Cortex of kidney (tissue), 1 donor: Measurements from ENCODE around the gene RGMA.
"Not testable (repeated sequence)": the region's sequence is repeated elsewhere in the genome, so short reads cannot be mapped to it uniquely, and the experiment has no call there.

ENCODE experiments used
- DNase-seq: peaks from one replicate; lab custom pipeline; 2025; lab: John Stamatoyannopoulos, UW

RGMA gene

GRCh38 chr15:93034512-93034911 lies 54.5 kb downstream of the RGMA start:
- no peak for DNase-seq

- no peak for DNase-seq
Observed at GRCh38 chr15:93033434-93034045, 55.5 kb downstream of the RGMA start.

- DNase-seq = not testable (repeated sequence)
Observed at GRCh38 chr15:93032515-93033206, 56.4 kb downstream of the RGMA start.

- DNase-seq = not testable (repeated sequence)
Observed at GRCh38 chr15:93031557-93032384, 57.2 kb downstream of the RGMA start.

GRCh38 chr15:93031103-93031464 lies 57.9 kb downstream of the RGMA start:
- DNase-seq = no peak

GRCh38 chr15:93030430-93031102 lies 58.4 kb downstream of the RGMA start:
- DNase-seq = no peak

- no peak for DNase-seq
Observed at GRCh38 chr15:93029836-93030429, 59.1 kb downstream of the RGMA start.

- DNase-seq = no peak
Observed at GRCh38 chr15:93029214-93029835, 59.7 kb downstream of the RGMA start.

GRCh38 chr15:93028632-93029213 lies 60.3 kb downstream of the RGMA start:
- DNase-seq = no peak

GRCh38 chr15:93028111-93028631 lies 60.8 kb downstream of the RGMA start:
- no peak for DNase-seq

DNA sequence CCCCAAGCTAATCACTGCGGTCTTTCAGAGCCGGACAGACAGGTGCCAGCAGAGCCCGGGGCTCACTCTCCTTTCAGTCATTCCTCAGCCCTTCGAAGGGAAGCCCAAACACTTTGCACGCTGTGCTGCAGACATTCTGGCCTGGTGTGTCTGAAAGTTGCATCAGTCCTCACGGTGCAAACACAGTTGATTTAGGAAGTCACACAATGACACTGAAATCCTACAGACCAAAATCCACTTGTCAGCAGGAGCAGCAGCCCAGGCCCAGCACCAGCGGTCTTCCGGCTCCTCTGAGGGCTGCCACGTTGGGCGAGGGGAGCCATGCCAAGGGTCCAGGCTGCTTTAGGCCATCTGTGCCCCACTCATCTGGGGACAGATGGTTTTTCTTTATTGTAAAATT lies 61.6 kb downstream of the RGMA start:
- DNase-seq = no peak

- DNase-seq = no peak
Observed at GRCh38 chr15:93026380-93026817, 62.6 kb downstream of the RGMA start.

DNA sequence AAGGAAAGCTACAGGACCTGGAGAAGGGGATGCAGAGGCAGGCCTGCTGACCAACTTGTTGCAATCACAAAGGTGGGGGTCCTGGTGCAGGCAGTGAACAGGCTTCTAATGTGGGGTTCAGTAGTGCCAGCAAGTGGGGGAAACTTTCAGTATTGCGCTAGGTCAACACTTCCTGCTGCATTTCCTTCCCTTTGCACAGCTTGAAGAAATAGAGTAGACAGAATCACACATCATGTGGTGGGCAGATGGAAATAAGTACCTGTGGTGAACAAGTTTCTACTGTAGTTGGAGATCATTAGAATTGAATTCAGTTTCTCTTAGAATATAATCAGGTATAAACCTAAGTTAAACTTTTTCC lies 63.4 kb downstream of the RGMA start:
- DNase-seq = no peak

GRCh38 chr15:93024716-93025624 lies 64.0 kb downstream of the RGMA start:
- DNase-seq = no peak

DNA sequence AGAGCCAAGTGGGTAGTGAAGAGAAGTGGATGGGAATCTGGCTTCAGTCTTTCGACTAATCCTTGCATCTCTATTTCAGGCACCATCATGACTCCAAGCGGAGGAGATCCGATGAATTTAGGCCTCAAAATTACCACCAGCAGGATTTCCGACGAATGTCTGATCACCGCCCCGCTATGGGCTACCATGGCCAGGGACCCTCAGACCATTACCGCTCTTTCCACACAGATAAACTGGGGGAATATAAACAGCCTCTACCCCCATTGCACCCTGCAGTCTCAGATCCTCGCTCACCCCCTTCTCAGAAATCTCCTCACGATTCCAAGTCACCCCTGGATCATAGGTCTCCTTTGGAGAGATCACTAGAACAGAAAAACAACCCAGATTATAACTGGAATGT lies 64.7 kb downstream of the RGMA start:
- DNase-seq = no peak

- no peak for DNase-seq
Observed at GRCh38 chr15:93020976-93021772, 67.8 kb downstream of the RGMA start.

GRCh38 chr15:93019971-93020370 lies 69.0 kb downstream of the RGMA start:
- DNase-seq = no peak

- no peak for DNase-seq
Observed at GRCh38 chr15:93019090-93019489, 69.9 kb downstream of the RGMA start.

GRCh38 chr15:93018574-93018973 lies 70.4 kb downstream of the RGMA start:
- DNase-seq = no peak
